Endometrial microvascular endothelial cells (primary cell): ENCODE data around the gene TPSG1. TPM values are rescaled to one million over a fixed set of nuclear protein-coding genes. Genes with fewer than 3 reads are reported as not detected.
"Not testable (repeated sequence)": the region's sequence is repeated elsewhere in the genome, so short reads cannot be mapped to it uniquely, and the experiment has no call there.

Experiments
- in situ Hi-C: cut with HindIII; loops from 2 replicates; pipeline ENCODE4 v1.10.0; 2017; ENCODE audit warnings: low sequenced_read_pairs, low pct_unique_long_range_greater_than_20kb; ENCODE audit errors: inconsistent ontology term
- total RNA-seq: library from RNA; depleted of rRNA; stranded (reverse); fragments of >200 nt; gene quantifications from one replicate; pipeline ENCODE4 v1.2.3, GENCODE V29; 2015; ENCODE audit errors: inconsistent ontology term

Gene TPSG1
- total RNA-seq, 1 donor from 2014 or later, result not detected

GRCh38 chr16:1201444-1201843 lies 23.6 kb downstream of the TPSG1 start:
- in situ Hi-C loops, result no loop called here

DNA sequence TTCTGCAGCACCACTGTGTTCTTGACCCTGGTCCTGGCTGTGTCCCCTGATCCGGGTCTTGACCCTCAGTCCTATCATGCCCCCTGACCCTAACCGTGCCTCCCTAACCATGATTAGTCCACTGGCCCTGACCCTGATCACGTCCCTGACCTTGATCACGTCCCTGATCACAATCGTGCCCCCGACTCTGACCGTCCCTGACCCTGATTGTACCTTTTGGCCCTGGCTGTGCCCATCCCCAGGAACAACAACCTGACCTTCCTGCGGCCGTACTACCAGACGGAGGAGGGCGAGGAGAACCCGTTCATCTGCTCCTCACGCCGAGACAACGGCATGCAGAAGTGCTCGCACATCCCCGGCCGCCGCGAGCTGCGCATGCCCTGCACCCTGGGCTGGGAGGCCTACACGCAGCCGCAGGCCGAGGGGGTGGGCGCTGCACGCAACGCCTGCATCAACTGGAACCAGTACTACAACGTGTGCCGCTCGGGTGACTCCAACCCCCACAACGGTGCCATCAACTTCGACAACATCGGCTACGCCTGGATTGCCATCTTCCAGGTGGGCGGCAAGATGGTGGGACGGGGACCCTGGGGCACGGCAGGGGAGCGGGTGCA lies 24.9 kb downstream of the TPSG1 start:
- in situ Hi-C loops, result no loop called here

- in situ Hi-C loops, result no loop called here
Measured at GRCh38 chr16:1199347-1200013, 25.6 kb downstream of the TPSG1 start.

DNA sequence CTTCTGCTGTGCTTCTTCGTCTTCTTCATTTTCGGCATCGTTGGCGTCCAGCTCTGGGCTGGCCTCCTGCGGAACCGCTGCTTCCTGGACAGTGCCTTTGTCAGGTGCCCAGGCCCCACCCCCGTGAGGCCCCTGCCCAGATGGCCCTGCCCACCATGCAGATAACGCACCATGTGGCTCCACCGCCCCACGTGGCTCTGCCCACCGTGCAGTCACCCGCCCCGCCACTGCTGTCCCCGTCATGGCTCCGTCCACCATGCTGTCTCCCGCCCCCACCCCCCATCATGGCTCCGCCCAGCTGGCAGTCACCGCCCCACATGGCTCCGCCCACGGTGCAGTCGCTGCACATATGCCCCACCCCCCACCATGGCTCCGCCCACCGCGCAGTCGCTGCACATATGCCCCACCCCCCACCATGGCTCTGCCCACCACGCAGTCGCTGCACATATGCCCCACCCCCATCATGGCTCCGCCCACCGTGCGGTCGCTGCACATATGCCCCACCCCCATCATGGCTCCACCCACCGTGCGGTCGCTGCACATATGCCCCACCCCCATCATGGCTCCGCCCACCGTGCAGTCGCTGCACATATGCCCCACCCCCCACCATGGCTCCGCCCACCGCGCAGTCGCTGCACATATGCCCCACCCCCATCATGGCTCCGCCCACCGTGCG lies 26.3 kb downstream of the TPSG1 start:
- in situ Hi-C loops, result not testable (repeated sequence)

DNA sequence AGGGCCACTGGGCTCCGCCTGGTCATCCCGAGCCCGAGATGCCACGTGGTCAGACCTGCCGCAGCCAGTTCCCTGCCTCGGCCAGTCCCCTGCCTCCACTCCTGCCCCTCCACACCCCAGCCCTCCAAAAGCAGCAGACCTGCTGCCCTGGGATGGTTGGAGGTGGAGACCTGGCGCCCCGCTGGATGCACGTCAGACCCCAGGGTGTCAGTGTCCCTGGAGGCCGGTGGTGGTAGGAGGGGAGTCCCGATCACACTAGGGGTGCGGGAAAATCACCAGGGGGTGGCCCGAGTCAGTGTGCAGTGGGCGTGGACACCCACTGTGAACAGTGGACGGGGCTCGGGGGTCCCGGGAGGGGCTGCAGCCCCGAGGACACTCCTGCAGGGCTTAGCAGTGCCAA lies 26.9 kb downstream of the TPSG1 start:
- in situ Hi-C loops, result no loop called here

- in situ Hi-C loops, result no loop called here
Measured at GRCh38 chr16:1197237-1197866, 27.7 kb downstream of the TPSG1 start.

- in situ Hi-C loops, result no loop called here
Measured at GRCh38 chr16:1196494-1196893, 28.6 kb downstream of the TPSG1 start.

- in situ Hi-C loops, result no loop called here
Measured at GRCh38 chr16:1195393-1195666, 29.7 kb downstream of the TPSG1 start.

- in situ Hi-C loops, result no loop called here
Measured at GRCh38 chr16:1194665-1195392, 30.2 kb downstream of the TPSG1 start.

GRCh38 chr16:1193825-1194581 lies 31.1 kb downstream of the TPSG1 start:
- in situ Hi-C loops, result no loop called here

DNA sequence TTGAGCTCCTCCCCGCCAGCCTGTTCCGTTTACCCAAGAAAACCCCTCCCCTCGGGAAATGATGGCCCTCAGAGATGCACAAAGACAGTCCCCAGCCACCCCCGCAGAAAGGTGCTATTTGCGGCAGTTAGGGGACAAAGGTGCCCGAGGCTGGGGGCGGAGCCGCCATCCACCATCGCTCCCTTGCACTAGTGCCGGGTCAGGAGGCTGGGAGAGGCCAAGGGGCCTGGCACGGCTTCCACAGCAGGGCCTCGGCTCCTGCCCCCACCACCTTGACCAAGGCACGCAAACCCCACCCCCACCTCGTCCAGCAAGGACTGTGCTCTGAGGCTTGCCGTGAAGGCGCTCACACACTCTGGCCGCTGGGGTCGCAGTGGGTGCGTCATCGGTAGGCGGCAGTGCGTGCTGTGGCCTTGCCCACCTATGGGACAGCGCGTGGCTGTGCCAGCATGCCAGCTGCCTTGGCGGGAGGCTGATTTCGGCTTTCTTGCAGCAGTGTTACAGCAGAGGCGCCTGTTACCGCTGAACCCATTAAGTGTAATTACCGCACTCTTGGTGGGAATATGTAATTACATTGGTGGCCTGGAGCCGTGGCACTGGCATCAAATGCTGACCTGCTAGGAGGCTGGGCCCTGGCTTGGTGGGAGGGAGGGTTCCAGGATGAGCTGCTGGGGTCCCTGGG lies 31.8 kb downstream of the TPSG1 start:
- in situ Hi-C loops, result no loop called here

GRCh38 chr16:1192384-1193073 lies 32.5 kb downstream of the TPSG1 start:
- in situ Hi-C loops, result no loop called here

DNA sequence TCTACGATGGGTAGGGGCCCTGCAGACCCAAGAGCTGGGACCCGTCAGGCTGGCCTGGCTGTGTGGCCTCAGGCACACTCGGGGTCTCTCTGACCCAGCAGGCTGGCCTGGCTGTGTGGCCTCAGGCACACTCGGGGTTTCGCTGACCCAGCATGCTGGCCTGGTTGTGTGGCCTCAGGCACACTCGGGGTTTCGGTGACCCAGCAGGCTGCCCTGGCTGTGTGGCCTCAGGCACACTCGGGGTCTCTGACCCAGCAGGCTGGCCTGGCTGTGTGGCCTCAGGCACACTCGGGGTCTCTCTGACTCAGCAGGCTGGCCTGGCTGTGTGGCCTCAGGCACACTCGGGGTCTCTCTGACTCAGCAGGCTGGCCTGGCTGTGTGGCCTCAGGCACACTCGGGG lies 34.3 kb downstream of the TPSG1 start:
- in situ Hi-C loops, result not testable (repeated sequence)

DNA sequence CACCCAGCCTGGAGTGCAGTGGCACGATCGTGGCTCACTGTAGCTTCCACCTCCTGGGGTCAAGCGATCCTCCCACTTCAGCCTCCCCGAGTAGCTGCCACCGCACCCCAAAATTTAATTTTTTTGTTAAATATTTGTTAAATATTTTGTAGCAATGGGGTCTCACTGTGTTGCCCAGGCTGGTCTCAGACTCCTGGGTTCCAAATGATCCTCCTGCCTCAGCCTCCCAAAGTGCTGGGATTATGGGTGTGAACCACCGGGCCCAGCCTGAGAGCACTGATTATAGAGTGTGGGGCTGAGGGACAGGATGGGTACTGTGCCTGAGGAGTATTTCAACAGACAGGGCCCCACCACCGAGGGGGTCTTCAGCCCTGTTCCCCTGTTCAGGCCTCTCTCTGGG lies 35.6 kb downstream of the TPSG1 start:
- in situ Hi-C loops, result no loop called here

- in situ Hi-C loops, result no loop called here
Measured at GRCh38 chr16:1188432-1189189, 36.5 kb downstream of the TPSG1 start.

GRCh38 chr16:1185460-1186207 lies 39.4 kb downstream of the TPSG1 start:
- in situ Hi-C loops, result not testable (repeated sequence)
